Urinary bladder (tissue), 4 donors: ENCODE results near the gene KDM3A. TPM values are rescaled to one million over a fixed set of nuclear protein-coding genes. Genes with fewer than 3 reads are reported as not detected.
A peak's percentile ranks its signal among the peaks of the same experiment; 100 is the strongest.

Source experiments
- DNase-seq: peaks from one replicate; pipeline ENCODE4 v3.0.0-alpha.2; 2015; ENCODE audit errors: extremely low spot score
- H3K27ac ChIP-seq: one replicate; pipeline ENCODE4 v1.5.1; 2013; ENCODE audit warnings: low read depth, mild to moderate bottlenecking, moderate library complexity
- H3K36me3 ChIP-seq: one replicate; pipeline ENCODE4 v1.6.1; 2013; ENCODE audit warnings: mild to moderate bottlenecking, moderate library complexity; ENCODE audit not compliant: insufficient read depth
- H3K4me1 ChIP-seq: one replicate; pipeline ENCODE4 v1.6.1; 2013; ENCODE audit warnings: mild to moderate bottlenecking, moderate library complexity; ENCODE audit not compliant: insufficient read depth
- H3K4me3 ChIP-seq: one replicate; pipeline ENCODE4 v1.5.1; 2013; ENCODE audit warnings: low read depth, low read length
- WGBS: extraction: QIAGEN DNeasy Blood & Tissue Kit; methylation state at CpG from one replicate; pipeline ENCODE4 v1.1.7; 2013; 5-methylcytosine and 5-hydroxymethylcytosine counted together
- polyA plus RNA-seq: library from polyadenylated mRNA; stranded (reverse); fragments of 200-250 nt; gene quantifications from one replicate; pipeline ENCODE4 v1.2.3, GENCODE V29; 2013
- total RNA-seq: library from RNA; depleted of rRNA; stranded (reverse); fragments of >200 nt; gene quantifications from one replicate; pipeline ENCODE4 v1.2.3, GENCODE V29; 2014
- donor health status: healthy with polysubstance abuse.
- donor health status: healthy.

Gene KDM3A, protein sequence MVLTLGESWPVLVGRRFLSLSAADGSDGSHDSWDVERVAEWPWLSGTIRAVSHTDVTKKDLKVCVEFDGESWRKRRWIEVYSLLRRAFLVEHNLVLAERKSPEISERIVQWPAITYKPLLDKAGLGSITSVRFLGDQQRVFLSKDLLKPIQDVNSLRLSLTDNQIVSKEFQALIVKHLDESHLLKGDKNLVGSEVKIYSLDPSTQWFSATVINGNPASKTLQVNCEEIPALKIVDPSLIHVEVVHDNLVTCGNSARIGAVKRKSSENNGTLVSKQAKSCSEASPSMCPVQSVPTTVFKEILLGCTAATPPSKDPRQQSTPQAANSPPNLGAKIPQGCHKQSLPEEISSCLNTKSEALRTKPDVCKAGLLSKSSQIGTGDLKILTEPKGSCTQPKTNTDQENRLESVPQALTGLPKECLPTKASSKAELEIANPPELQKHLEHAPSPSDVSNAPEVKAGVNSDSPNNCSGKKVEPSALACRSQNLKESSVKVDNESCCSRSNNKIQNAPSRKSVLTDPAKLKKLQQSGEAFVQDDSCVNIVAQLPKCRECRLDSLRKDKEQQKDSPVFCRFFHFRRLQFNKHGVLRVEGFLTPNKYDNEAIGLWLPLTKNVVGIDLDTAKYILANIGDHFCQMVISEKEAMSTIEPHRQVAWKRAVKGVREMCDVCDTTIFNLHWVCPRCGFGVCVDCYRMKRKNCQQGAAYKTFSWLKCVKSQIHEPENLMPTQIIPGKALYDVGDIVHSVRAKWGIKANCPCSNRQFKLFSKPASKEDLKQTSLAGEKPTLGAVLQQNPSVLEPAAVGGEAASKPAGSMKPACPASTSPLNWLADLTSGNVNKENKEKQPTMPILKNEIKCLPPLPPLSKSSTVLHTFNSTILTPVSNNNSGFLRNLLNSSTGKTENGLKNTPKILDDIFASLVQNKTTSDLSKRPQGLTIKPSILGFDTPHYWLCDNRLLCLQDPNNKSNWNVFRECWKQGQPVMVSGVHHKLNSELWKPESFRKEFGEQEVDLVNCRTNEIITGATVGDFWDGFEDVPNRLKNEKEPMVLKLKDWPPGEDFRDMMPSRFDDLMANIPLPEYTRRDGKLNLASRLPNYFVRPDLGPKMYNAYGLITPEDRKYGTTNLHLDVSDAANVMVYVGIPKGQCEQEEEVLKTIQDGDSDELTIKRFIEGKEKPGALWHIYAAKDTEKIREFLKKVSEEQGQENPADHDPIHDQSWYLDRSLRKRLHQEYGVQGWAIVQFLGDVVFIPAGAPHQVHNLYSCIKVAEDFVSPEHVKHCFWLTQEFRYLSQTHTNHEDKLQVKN (N-terminal part only)
- total RNA-seq, result 72.6 TPM
- 30.2 TPM for polyA plus RNA-seq

DNA sequence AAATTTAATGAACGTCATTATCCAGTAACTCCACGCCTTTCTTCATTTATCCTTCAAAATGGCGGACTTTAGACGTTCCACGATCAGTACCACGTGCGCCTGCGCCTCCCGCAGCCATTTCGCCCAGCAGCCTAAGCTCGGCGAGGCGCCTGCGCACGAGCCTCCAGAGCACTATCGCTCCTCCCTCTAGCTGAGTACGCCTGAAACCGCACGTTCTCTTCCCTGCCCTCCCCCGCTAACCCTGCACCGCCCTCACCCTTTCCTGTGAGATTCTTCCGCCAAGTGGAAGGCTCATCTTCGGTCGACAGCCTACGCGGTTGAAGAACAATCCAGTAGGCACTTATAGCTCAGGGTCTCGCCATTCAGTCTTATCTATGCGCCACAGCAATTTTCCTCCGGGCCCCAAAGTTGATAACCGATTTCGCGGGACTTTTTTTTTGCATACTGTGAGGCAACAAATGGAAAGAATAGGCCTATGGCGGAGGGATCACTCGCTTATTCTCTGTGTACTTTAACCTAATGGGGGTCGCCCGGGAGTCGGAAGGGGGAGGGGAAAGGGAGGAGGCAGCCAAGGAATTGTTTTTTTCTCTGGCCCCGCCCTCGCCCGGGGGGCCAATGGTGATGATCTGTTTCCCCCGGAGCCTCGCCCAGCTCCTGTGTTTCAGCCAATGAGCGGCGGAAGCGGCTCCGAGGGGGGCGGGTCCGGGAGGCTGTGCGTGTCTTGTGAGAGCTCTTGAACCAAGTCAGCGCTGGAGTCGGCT is at the start of gene KDM3A:
Gene KDM3A, plus strand, starts transcription at position 741 of the 761 bp plus-strand sequence. CDS start 677 bp downstream, outside the sequence.
- H3K4me3 ChIP-seq, result peak within 1 kb of the TSS; percentile 87
- H3K36me3 ChIP-seq, result peaks cover 1% of the 10 kb centered on the region
- WGBS, result under 1% methylated on average over 51 of the region's 51 CpGs
- peak; percentile 98 for DNase-seq
- H3K27ac ChIP-seq, result peak within 1 kb of the TSS; percentile 96
- H3K4me1 ChIP-seq, result no peaks in the 10 kb centered on the region

DNA sequence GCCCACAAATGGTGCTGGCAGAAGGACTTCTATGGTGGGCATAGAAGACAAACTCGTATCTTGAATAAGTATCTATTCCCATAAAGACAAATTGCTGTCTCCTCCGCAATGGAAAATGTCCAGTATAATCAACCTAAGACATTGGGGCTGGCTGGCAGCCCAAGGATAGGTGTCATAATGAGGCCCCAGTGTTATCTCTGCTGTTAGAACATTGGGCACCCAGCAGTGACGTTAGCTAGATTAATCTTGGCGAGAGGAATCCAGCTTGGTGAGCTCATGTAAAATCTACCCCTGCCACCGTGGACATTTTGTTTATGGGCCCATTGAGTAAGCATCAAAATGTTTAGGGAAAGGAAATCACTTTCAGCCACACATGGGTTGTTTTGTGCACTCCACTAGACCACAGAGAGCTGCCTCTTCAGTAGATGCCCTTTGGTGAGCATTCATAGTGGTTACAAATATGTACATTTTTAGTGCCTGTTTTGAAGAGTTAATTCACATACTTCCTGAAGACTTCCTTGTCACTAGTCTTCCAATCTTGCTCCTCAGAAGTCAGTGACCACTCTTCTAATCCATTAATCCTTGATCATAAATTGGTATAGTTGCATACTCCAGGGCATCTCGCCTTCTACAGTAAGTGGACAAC is 48.2 kb upstream of the KDM3A start:
- Histone ChIP-seq H3K27ac (no peak overlapping the region), H3K4me1 (no peaks in the 10 kb centered on the region), H3K36me3 (no peaks in the 10 kb centered on the region), H3K4me3 (no peak overlapping the region)
- DNase-seq, result no peak
- WGBS, result 67% methylated on average over 6 of the region's 6 CpGs

DNA sequence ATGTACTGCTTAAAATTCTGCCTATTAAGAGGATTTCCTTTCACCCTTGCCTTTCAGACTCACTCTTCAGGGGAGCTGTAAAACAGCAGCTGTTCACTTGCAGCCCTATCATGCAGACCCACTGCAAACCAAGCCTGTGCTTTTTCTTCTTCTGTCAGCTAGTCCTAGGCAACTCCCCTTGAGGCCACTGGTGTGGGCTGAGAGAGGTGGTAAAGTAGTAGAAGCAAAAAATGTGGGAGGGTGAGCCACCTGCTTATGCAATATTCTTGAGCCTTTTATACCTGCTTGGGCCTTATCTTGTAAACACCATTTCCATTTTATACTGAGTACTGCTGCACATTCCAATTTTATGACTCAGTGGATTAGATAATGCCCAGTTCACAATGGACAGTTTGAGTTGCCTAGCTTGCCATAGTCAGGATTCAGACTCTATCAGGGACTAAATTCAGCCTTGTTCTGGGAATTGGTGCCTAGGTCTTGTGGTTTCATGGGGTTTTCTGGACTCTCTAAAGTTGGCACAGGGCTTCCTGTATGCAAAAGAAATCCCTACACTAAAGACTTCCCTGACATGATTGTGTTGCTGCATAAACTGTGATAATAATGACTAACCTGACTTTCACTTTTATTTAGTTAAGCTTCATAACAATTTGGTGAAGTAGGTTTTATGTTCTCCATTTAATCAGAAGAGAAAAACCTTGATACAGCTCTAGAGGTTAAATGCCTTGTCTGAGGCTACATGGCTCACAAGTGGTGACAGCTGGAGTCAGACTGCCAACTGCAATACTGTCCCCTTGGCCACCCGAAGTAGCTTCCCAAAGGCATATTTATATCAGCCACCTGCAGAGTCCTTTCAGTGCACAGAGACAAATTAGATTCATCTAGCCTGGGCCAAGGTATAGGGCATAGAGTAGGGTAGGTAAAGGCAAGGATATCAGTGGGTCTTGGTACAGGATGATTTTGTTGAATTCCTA is 47.4 kb upstream of the KDM3A start:
- DNase-seq, result no peak
- WGBS, result 36% methylated on average over 1 of the region's 1 CpG
- Histone ChIP-seq H3K36me3 (no peaks in the 10 kb centered on the region), H3K4me1 (no peaks in the 10 kb centered on the region), H3K27ac (no peak overlapping the region), H3K4me3 (no peak overlapping the region)

DNA sequence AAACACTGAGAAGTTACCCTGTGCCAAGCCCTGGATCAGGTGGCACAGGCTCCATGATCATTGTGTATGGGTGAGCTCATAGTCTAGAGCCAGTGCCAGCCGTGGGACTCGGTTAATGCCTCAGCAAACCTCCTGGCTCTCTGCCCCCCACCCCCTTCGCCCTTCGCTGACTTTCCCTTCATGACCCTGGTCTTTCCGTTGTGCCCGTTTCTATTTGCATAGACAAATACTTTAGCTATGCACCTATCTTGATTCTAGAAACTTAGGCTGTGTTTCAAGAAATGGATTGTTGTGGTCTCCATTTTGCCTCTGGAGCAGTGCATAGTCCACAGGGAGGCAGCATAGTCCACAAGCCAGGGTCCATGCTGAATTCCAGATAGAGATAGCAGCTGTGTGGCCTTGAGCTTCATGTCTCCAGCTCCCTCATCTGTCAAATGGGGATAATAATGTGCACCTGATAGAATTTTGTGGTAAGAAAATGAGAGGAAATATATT is 44.8 kb upstream of the KDM3A start:
- WGBS, result 83% methylated on average over 6 of the region's 6 CpGs
- no peaks in the 10 kb centered on the region for H3K36me3 ChIP-seq
- no peak overlapping the region for H3K27ac ChIP-seq
- no peaks in the 10 kb centered on the region for H3K4me1 ChIP-seq
- no peak for DNase-seq
- no peak overlapping the region for H3K4me3 ChIP-seq

DNA sequence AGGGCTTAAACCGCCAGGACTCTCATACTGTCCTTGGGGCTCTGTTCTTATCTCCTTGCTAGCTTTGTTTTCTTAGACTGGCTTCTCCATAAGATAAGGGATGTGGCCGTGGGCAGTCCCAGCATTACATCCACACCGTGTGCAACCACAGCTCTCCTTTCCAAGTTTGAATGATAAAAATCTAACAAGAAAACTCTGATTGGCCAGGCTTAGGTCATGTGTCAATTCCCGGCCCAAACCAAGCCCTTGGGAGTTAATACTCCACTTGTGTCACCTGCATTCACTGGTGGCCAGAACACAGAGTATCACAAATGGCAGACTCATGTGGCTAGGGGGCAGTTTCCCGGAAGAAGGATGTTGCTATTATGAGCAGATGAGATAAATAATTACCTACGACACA is 43.2 kb upstream of the KDM3A start:
- WGBS, result 55% methylated on average over 6 of the region's 6 CpGs
- no peaks in the 10 kb centered on the region for H3K4me1 ChIP-seq
- no peak overlapping the region for H3K27ac ChIP-seq
- H3K4me3 ChIP-seq, result no peak overlapping the region
- DNase-seq, result no peak
- no peaks in the 10 kb centered on the region for H3K36me3 ChIP-seq

DNA sequence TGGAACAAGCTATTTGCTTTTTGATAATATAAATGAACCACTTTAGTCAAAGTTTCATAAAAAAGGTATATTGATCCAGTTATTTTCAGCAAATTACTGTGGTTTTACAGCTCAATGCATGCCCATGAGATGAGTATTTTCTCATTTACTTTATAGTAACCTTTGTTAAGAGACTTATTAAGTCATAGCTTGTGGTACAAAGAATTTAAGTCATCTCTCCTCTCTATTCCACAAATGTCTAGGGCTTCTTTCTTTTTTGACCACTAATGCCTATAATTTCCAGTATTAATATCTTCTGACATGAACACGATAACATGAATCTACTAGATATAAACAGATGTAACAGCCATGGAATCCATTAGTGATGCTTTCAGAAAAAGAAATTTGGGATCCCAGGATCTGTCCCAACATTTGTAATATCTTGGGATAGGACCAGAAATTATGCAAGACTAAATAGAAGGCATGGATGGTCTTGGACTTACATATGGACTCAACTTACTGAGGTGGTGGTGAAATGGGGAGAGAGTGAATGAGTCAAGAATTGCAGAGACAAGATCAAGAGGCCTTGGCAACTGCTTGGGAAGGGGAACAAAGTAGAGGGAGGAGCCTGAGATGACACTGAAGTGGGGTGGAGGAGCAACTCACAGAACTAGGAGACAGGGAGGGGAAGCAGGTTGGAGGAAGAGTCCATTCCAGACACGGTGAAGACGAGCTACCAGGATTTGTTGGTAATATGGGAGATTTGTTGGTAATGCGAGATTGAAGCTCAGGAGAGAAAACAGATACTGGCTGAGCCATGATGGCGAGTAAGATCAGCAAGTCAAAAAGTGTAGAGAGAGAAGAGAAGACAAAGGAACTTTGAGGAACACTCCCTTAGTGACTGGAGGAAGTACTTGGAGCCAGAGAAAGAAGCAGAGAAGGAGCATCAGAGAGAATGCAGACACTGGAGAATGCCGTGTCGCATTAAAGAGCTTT is 42.4 kb upstream of the KDM3A start:
- Histone ChIP-seq H3K4me1 (no peaks in the 10 kb centered on the region), H3K36me3 (no peaks in the 10 kb centered on the region), H3K4me3 (no peak overlapping the region), H3K27ac (no peak overlapping the region)
- DNase-seq, result no peak
- 83% methylated on average over 7 of the region's 7 CpGs for WGBS

DNA sequence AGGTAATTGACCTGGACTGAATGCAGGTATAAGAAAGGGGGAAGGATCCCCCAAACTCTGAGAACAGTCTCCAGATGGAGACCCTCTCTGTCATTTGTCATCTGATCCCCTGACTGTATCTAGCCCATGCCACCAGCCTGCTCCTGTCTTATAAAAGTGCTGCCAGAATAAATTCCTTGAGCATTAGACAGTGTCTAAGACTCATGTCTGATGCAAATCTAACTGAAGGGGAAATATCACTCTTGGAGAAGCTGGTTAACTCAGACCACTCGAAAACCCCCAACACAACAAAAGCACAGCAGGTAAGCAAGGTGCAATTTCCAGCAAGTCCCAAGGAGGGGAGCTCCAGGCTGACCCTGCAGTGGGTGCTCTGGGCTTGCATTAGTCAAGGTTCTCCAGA is 40.9 kb upstream of the KDM3A start:
- no peak overlapping the region for H3K4me3 ChIP-seq
- 63% methylated on average over 1 of the region's 1 CpG for WGBS
- H3K27ac ChIP-seq, result no peak overlapping the region
- H3K4me1 ChIP-seq, result no peaks in the 10 kb centered on the region
- no peak for DNase-seq
- no peaks in the 10 kb centered on the region for H3K36me3 ChIP-seq

DNA sequence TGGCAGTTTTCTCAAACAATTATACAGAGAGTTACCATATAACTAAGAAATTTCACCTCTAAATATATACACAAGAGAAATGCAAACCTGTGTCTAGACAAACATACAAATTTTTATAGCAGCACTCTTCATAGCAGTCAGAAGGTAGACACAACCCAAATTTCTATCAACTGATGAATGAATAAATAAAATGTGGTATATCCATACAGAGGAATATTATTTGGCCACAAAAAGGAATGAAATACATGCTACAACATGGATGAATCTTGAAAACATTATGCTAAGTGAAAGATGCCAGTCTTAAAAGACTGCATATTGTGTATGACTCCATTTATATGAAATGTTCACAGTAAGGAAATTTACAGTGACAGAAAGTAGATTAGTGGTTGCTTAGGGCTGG is 30.6 kb upstream of the KDM3A start:
- H3K4me3 ChIP-seq, result no peak overlapping the region
- no peaks in the 10 kb centered on the region for H3K4me1 ChIP-seq
- DNase-seq, result no peak
- H3K36me3 ChIP-seq, result no peaks in the 10 kb centered on the region
- H3K27ac ChIP-seq, result no peak overlapping the region

DNA sequence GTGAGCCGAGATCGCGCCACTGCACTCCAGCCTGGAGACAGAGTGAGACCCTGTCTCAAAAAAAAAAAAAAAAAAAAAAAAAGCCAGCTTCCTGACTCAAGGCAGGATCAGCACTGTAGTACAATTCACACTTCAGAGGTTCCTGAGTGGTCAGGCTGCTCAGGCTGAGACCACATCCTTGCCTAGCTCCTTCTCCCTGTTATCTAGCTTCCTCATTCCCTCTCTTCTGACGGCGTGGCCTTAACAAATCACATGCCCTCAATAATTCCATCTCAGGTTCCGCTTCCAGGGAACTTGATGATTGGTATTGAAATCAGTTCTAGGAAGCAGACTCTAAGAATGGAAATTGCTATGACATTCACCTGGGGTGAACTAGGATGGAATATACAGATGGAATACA is 29.8 kb upstream of the KDM3A start:
- H3K4me1 ChIP-seq, result no peaks in the 10 kb centered on the region
- no peak overlapping the region for H3K27ac ChIP-seq
- no peak for DNase-seq
- no peak overlapping the region for H3K4me3 ChIP-seq
- 84% methylated on average over 6 of the region's 6 CpGs for WGBS
- H3K36me3 ChIP-seq, result no peaks in the 10 kb centered on the region

DNA sequence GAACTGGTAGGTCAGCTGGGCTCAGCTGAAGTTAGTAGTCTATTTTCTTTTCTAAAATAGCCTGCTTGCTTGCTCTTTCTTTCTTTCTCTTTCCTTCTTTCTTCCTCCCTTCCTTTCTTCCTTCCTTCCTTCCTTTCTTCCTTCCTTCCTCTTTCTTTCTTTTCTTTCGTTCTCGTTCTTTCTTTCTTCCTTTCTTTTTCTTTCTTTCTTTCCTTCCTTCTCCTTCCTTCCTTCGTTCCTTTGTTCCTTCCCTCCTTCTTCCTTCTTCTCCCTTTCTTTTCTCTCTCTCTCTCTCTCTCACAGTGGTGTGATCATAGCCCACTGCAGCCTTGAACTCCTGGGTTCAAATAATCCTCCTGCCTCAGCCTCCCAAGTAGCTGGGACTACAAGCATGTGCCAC is 29.2 kb upstream of the KDM3A start:
- H3K4me1 ChIP-seq, result no peaks in the 10 kb centered on the region
- 87% methylated on average over 3 of the region's 3 CpGs for WGBS
- H3K27ac ChIP-seq, result no peak overlapping the region
- no peak overlapping the region for H3K4me3 ChIP-seq
- H3K36me3 ChIP-seq, result no peaks in the 10 kb centered on the region
- DNase-seq, result no peak
